HG03460 (cell line): ENCODE data around the gene FGFR3.
"Not testable (repeated sequence)": the region's sequence is repeated elsewhere in the genome, so short reads cannot be mapped to it uniquely, and the experiment has no call there.

Experiments used
- ATAC-seq: cut with Tn5 transposase; IDR thresholded peaks from one replicate; pipeline ENCODE4 v1.9.1; 2021; ENCODE audit not compliant: unreplicated experiment

Gene FGFR3

GRCh38 chr4:1815096-1815996 lies 22.3 kb downstream of the FGFR3 start:
- no peak for ATAC-seq

- no peak for ATAC-seq
Observed at GRCh38 chr4:1815997-1816860, 23.1 kb downstream of the FGFR3 start.

GRCh38 chr4:1819284-1819683 lies 26.2 kb downstream of the FGFR3 start:
- no peak for ATAC-seq

DNA sequence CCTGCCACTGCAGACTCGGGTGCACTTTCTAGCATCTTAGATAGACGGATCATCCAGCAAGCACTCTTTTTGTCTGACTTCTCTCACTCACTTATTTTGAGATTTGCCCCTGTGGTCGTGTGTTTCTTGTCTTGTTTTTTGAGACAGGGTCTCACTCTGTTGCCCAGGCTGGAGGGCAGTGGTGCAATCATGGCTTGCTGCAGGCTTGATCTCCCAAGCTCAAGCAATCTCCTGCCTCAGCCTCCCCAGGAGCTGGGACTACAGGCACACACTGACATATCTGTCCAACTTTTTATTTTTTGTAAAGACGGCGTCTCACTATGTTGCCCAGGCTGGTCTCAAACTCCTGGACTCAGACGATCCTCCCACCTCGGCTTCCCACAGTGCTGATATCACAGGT lies 26.7 kb downstream of the FGFR3 start:
- no peak for ATAC-seq

DNA sequence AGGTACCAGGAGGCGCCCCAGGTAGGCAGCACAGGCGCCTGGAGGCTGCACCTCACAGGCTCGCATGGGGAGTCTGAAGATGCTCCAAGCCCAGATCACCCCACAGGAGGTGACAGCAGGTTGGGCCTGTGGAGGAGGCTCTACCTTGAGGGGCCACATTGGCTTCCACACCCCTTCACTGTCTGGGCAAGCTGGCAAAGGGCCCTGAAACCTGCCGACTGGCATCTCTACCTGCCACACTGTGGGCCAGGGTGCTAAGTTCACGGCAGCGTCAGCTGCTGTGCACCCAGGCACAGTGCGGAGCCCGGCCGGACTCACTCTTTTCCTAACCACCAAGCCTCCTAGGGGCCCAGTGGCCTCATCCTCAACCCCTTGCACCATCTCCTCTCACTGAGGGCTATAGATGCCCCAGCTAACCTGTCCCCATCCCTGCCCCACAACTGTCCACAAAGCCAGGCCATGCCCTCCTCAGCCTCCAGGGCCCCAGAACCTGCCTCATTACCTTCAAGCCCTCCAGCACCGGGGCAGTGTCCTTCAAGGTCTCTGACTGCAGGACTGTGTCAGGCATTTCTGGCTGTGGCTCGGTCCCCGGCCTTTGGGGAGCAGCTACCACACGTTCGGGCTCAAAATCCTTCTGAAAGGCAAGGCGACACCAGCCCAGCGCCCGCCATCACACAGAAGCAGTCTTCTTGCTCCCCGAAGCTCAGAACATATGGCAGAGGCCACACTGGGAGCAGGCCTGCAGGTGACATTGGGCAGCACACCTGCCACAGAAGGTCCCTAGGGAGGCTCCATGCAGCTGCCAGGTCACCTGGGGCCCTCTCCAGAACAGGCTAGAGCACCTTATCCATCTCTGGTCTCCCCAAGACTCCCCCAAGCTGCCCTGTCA lies 28.8 kb downstream of the FGFR3 start:
- ATAC-seq, result no peak

- ATAC-seq, result no peak
Observed at GRCh38 chr4:1822568-1823544, 29.8 kb downstream of the FGFR3 start.

DNA sequence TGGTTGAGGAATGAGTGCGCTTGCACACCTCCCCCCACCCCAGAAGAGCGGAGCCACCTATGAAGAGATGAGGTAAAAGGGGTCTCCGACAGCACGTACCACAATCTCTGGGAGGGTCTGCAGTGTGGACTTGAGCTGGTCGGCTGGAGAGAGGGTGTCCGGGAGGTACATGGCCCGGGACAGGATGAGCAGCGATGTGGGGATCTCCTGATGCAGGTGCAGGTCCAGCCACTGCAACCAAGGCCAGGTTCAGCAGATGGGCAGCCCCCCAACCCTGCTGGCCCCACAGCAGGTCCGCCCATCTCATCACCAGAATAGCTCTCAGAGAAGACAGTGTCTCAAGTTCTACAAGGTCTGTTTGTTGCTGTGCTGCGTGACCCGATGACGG lies 30.4 kb downstream of the FGFR3 start:
- no peak for ATAC-seq

GRCh38 chr4:1824746-1825145 lies 31.7 kb downstream of the FGFR3 start:
- ATAC-seq, result no peak

- ATAC-seq, result no peak
Observed at GRCh38 chr4:1825326-1825725, 32.2 kb downstream of the FGFR3 start.

GRCh38 chr4:1826531-1827350 lies 33.6 kb downstream of the FGFR3 start:
- ATAC-seq, result no peak

DNA sequence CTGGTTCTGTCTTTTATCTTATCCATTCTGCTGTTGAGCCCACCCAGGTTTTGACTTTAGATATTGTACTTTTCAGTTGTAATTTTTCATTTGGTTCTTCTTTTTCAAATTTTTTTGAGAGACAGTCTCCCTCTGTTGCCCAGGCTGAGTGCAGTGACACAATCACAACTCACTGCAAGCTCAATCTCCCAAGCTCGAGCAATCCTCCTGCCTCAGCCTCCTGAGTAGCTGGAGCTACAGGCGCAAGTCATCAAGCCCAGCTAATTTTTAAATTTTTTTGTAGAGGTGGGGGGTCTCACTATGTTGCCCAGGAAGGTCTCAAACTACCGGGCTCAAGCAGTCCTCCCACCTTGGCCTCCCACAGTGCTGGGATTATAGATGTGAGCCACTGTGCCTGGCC lies 37.1 kb downstream of the FGFR3 start:
- ATAC-seq, result no peak

DNA sequence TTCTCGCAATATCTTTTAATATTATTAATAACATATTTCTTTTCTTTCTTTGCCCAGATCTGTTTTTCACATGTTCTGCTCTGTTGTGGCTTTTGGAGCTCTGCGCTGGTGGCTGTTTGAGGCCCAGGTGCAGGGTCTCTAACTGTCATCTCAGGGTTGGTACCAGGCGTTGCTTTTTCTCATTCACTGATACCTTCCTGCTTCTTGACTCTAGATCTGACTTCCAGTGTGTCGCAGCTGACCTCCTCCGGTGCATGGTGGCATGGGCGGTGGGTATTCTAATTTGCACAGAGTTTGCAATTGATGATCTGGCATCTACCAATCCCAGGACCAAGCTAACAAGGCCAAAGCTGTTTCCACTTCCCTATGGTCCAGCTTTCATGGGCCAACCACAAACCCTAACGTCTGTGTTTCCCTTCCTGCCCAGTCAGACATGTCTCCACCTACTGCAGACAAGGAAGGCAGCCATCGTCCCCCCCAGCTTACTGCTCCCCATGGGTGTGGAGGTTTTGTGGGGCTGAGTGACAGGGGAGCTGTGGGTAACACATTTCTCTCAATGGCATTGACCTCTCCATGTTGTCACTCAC lies 37.6 kb downstream of the FGFR3 start:
- ATAC-seq, result no peak

DNA sequence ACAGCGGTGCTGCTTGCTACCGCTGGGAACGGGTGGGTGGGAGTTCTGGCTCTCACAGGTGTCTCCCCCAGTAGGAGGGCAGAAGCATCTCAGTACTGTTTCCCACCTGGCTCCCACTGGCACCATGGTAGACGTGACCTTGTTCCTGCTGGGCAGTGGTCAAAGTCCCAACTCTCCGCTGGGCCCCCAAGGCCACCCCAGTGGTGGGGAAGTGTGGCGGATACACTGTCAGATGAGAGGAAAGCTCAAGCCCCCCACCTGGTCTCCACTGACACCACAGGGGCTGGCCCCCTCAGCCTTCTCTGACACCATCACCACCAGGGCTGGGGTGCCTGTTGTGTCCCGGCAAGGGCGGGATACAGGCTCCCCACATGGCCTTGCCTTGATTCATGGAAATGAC lies 38.2 kb downstream of the FGFR3 start:
- no peak for ATAC-seq

DNA sequence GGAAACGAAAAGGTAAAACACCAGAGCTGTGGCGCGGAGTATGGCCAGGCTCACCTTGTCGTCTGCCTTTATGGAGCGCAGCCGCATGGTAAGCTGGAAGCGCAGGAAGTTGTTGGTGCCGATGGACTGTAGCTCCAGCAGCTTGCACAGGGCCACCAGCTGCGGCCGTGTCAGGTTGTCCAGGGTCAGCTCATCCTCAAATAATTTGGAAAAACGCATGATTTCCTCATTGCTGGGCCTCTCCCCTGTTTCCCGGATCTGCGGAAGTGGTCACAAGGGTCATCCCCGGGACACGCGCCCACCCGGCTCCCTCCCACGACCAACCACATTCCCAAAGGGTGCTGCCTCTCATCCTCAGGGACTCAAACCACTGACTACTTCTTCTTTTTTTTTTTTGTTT lies 39.6 kb downstream of the FGFR3 start:
- ATAC-seq, result no peak

- ATAC-seq, result no peak
Observed at GRCh38 chr4:1833307-1834046, 40.4 kb downstream of the FGFR3 start.

GRCh38 chr4:1834047-1834775 lies 41.1 kb downstream of the FGFR3 start:
- peak; percentile 77 for ATAC-seq

DNA sequence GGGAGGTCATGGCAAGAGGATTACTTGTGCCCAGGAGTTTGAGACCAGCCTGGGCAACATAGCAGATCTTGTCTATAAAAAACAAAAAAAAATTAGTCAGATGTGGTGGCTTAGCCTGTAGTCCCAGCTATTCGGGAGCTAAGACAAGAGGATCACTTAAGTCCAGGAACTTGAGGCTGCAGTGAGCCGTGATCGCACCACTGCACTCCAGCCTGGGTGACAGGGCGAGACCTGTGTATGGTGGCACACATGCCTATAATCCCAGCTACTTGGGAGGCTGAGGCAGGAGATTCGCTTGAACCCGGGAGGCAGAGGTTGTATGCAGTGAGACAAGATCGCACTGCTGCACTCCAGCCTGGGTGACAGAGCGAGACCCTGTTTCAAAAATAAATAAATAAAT lies 42.7 kb downstream of the FGFR3 start:
- ATAC-seq, result not testable (repeated sequence)
